ENCODE results near the gene MGST3. TPM values are rescaled to one million over a fixed set of nuclear protein-coding genes. Genes with fewer than 3 reads are reported as not detected.
A peak's percentile ranks its signal among the peaks of the same experiment; 100 is the strongest.

The MGST3 gene
- total RNA-seq, 2 experiments from 2014 or later: 49.1 to 52.1 TPM

- no peak for ATAC-seq
- intact Hi-C loops (cut with DNase I, micrococcal nuclease): no loop called here
- Mint-ChIP-seq H3K27me3 (no peaks in the 10 kb centered on the region), H3K36me3 (ENCODE audit: low read depth) (peaks cover 22% of the 10 kb centered on the region), H3K27ac (no peak overlapping the region), H3K9me3 (ENCODE audit: low read depth) (no peaks in the 10 kb centered on the region), H3K4me1 (no peaks in the 10 kb centered on the region), H3K4me3 (no peak overlapping the region)
- DNase-seq: no peak
- CTCF ChIA-PET: interaction anchor here (2.2 kb wide), 1 partner anchor 57 kb away, joined by 5 read pairs; no protein-coding TSS in a partner anchor
- POLR2A ChIA-PET: no interaction called here
These were observed 28.5 kb downstream of the MGST3 start for GRCh38 chr1:165659581-165659895.

GRCh38 chr1:165661703-165662102 lies 30.7 kb downstream of the MGST3 start:
- Mint-ChIP-seq H3K27me3 (no peaks in the 10 kb centered on the region), H3K9me3 (ENCODE audit: low read depth) (no peaks in the 10 kb centered on the region), H3K4me3 (no peak overlapping the region), H3K4me1 (peaks cover 2% of the 10 kb centered on the region), H3K27ac (peak overlapping the region; percentile 1), H3K36me3 (ENCODE audit: low read depth) (peaks cover 27% of the 10 kb centered on the region)
- CTCF ChIA-PET: interaction anchor here (0.6 to 0.9 kb wide), 4 partner anchors 9 to 416 kb away, joined by 3 read pairs; no protein-coding TSS in a partner anchor
- DNase-seq (no peak), ATAC-seq (no peak)
- intact Hi-C loops (cut with DNase I, micrococcal nuclease): loop anchor here in 1 of 2 experiments (2.0 kb wide), 1 partner anchor 19 kb away; no protein-coding TSS in a partner anchor
- POLR2A ChIA-PET: no interaction called here

GRCh38 chr1:165662186-165662585 lies 31.2 kb downstream of the MGST3 start:
- CTCF ChIA-PET: interaction anchor here (0.7 to 0.9 kb wide), 2 partner anchors 70 to 416 kb away, joined by 3 read pairs; no protein-coding TSS in a partner anchor
- peaks cover 2% of the 10 kb centered on the region for H3K4me1 Mint-ChIP-seq
- H3K36me3 Mint-ChIP-seq (ENCODE audit: low read depth): peaks cover 31% of the 10 kb centered on the region
- no peaks in the 10 kb centered on the region for H3K27me3 Mint-ChIP-seq
- ATAC-seq (no peak), DNase-seq (no peak)
- POLR2A ChIA-PET: no interaction called here
- H3K9me3 Mint-ChIP-seq (ENCODE audit: low read depth): no peaks in the 10 kb centered on the region
- no peak overlapping the region for H3K4me3 Mint-ChIP-seq
- intact Hi-C loops (cut with DNase I, micrococcal nuclease): loop anchor here in 1 of 2 experiments (2.0 kb wide), 1 partner anchor 19 kb away; no protein-coding TSS in a partner anchor
- peak overlapping the region; percentile 14 for H3K27ac Mint-ChIP-seq

- Mint-ChIP-seq H3K9me3 (ENCODE audit: low read depth) (no peaks in the 10 kb centered on the region), H3K36me3 (ENCODE audit: low read depth) (peaks cover 45% of the 10 kb centered on the region), H3K27me3 (no peaks in the 10 kb centered on the region), H3K4me1 (peaks cover 8% of the 10 kb centered on the region), H3K4me3 (no peak overlapping the region), H3K27ac (no peak overlapping the region)
- CTCF ChIA-PET: interaction anchor here (1.1 kb wide), 1 partner anchor 297 kb away, joined by 3 read pairs; no protein-coding TSS in a partner anchor
- no peak for DNase-seq
- POLR2A ChIA-PET: no interaction called here
- ATAC-seq: no peak
- intact Hi-C loops (cut with DNase I, micrococcal nuclease): no loop called here
These were observed 35.3 kb downstream of the MGST3 start for GRCh38 chr1:165666152-165666825.

GRCh38 chr1:165668184-165668583 lies 37.1 kb downstream of the MGST3 start:
- ChIA-PET CTCF (no interaction called here), POLR2A (interaction anchor here (0.6 kb wide), 1 partner anchor 21 kb away, joined by 3 read pairs; no protein-coding TSS in a partner anchor)
- no peaks in the 10 kb centered on the region for H3K9me3 Mint-ChIP-seq (ENCODE audit: low read depth)
- H3K36me3 Mint-ChIP-seq (ENCODE audit: low read depth): peaks cover 53% of the 10 kb centered on the region
- ATAC-seq: peak; percentile 42
- H3K4me3 Mint-ChIP-seq: no peak overlapping the region
- H3K27ac Mint-ChIP-seq: no peak overlapping the region
- intact Hi-C loops (cut with DNase I, micrococcal nuclease): no loop called here
- no peaks in the 10 kb centered on the region for H3K27me3 Mint-ChIP-seq
- peak; percentile 14 for DNase-seq
- H3K4me1 Mint-ChIP-seq: peaks cover 8% of the 10 kb centered on the region

- Mint-ChIP-seq H3K36me3 (ENCODE audit: low read depth) (peaks cover 48% of the 10 kb centered on the region), H3K27ac (no peak overlapping the region), H3K9me3 (ENCODE audit: low read depth) (no peaks in the 10 kb centered on the region), H3K4me1 (peaks cover 8% of the 10 kb centered on the region), H3K27me3 (no peaks in the 10 kb centered on the region), H3K4me3 (no peak overlapping the region)
- no peak for ATAC-seq
- DNase-seq: no peak
- POLR2A ChIA-PET: no interaction called here
- CTCF ChIA-PET: no interaction called here
- intact Hi-C loops (cut with DNase I, micrococcal nuclease): no loop called here
These were observed 40.5 kb downstream of the MGST3 start for GRCh38 chr1:165671526-165671925.

GRCh38 chr1:165674599-165674998 lies 43.6 kb downstream of the MGST3 start:
- Mint-ChIP-seq H3K4me1 (peaks cover 16% of the 10 kb centered on the region), H3K9me3 (ENCODE audit: low read depth) (no peaks in the 10 kb centered on the region), H3K27me3 (no peaks in the 10 kb centered on the region), H3K27ac (no peak overlapping the region), H3K36me3 (ENCODE audit: low read depth) (peaks cover 45% of the 10 kb centered on the region), H3K4me3 (no peak overlapping the region)
- ChIA-PET CTCF (interaction anchor here (0.7 kb wide), 1 partner anchor 89 kb away, joined by 4 read pairs; no protein-coding TSS in a partner anchor), POLR2A (no interaction called here)
- no peak for ATAC-seq
- intact Hi-C loops (cut with DNase I, micrococcal nuclease): no loop called here
- DNase-seq: no peak

- DNase-seq (no peak), ATAC-seq (no peak)
- ChIA-PET CTCF (no interaction called here), POLR2A (no interaction called here)
- no peak overlapping the region for H3K4me3 Mint-ChIP-seq
- peaks cover 16% of the 10 kb centered on the region for H3K4me1 Mint-ChIP-seq
- intact Hi-C loops (cut with DNase I, micrococcal nuclease): loop anchor here in 1 of 2 experiments (5.0 kb wide), 1 partner anchor 78 kb away; no protein-coding TSS in a partner anchor
- H3K27me3 Mint-ChIP-seq: no peaks in the 10 kb centered on the region
- no peak overlapping the region for H3K27ac Mint-ChIP-seq
- no peaks in the 10 kb centered on the region for H3K9me3 Mint-ChIP-seq (ENCODE audit: low read depth)
- peaks cover 48% of the 10 kb centered on the region for H3K36me3 Mint-ChIP-seq (ENCODE audit: low read depth)
These were observed 44.8 kb downstream of the MGST3 start for GRCh38 chr1:165675794-165676193.

- ChIA-PET POLR2A (no interaction called here), CTCF (interaction anchor here (1.2 kb wide), 1 partner anchor 77 kb away, joined by 4 read pairs; no protein-coding TSS in a partner anchor)
- no peak for DNase-seq
- ATAC-seq: peak; percentile 66
- Mint-ChIP-seq H3K27me3 (no peaks in the 10 kb centered on the region), H3K9me3 (ENCODE audit: low read depth) (no peaks in the 10 kb centered on the region), H3K27ac (peak overlapping the region; percentile 52), H3K36me3 (ENCODE audit: low read depth) (peaks cover 52% of the 10 kb centered on the region), H3K4me1 (peaks cover 16% of the 10 kb centered on the region), H3K4me3 (no peak overlapping the region)
- intact Hi-C loops (cut with DNase I, micrococcal nuclease): loop anchor here in 1 of 2 experiments (5.0 kb wide), 1 partner anchor 81 kb away; no protein-coding TSS in a partner anchor
These were observed 47.5 kb downstream of the MGST3 start for GRCh38 chr1:165678509-165678908.

GRCh38 chr1:165679282-165680036 lies 48.4 kb downstream of the MGST3 start:
- H3K27me3 Mint-ChIP-seq: no peaks in the 10 kb centered on the region
- peak overlapping the region; percentile 14 for H3K27ac Mint-ChIP-seq
- ATAC-seq (no peak), DNase-seq (no peak)
- intact Hi-C loops (cut with DNase I, micrococcal nuclease): loop anchor here (2.0 to 5.0 kb wide), 2 partner anchors 17 to 82 kb away; no protein-coding TSS in a partner anchor
- H3K36me3 Mint-ChIP-seq (ENCODE audit: low read depth): peaks cover 54% of the 10 kb centered on the region
- CTCF ChIA-PET: interaction anchor here (1.2 kb wide), 1 partner anchor 78 kb away, joined by 4 read pairs; no protein-coding TSS in a partner anchor
- peaks cover 21% of the 10 kb centered on the region for H3K4me1 Mint-ChIP-seq
- H3K4me3 Mint-ChIP-seq: no peak overlapping the region
- H3K9me3 Mint-ChIP-seq (ENCODE audit: low read depth): no peaks in the 10 kb centered on the region
- POLR2A ChIA-PET: no interaction called here

- H3K4me3 Mint-ChIP-seq: no peak overlapping the region
- CTCF ChIA-PET: no interaction called here
- H3K27ac Mint-ChIP-seq: no peak overlapping the region
- intact Hi-C loops (cut with DNase I, micrococcal nuclease): loop anchor here in 1 of 2 experiments (2.0 kb wide), 1 partner anchor 18 kb away; no protein-coding TSS in a partner anchor
- no peak for ATAC-seq
- POLR2A ChIA-PET: no interaction called here
- no peaks in the 10 kb centered on the region for H3K9me3 Mint-ChIP-seq (ENCODE audit: low read depth)
- no peaks in the 10 kb centered on the region for H3K27me3 Mint-ChIP-seq
- peaks cover 55% of the 10 kb centered on the region for H3K36me3 Mint-ChIP-seq (ENCODE audit: low read depth)
- H3K4me1 Mint-ChIP-seq: peaks cover 24% of the 10 kb centered on the region
- DNase-seq: no peak
These were observed 49.3 kb downstream of the MGST3 start for GRCh38 chr1:165680303-165680702.

Measured in activated CD4-positive, alpha-beta T cell treated with anti-CD3 and anti-CD28 coated beads for 36 hours (primary cell).